Measurements from ENCODE around the gene ZNF784. TPM values are rescaled to one million over a fixed set of nuclear protein-coding genes. Genes with fewer than 3 reads are reported as not detected.

Gene ZNF784
- total and polyA plus RNA-seq, 7 experiments from 2014 or later, result 0.65 to 17.1 (median 8.3) TPM

- no peak for ATAC-seq
- Histone ChIP-seq H3K27me3 (ENCODE audit: control insufficient read depth in 2 of 2, insufficient read depth in 2 of 2, low read length in 2 of 2) (no peaks in the 10 kb centered on the region), H3K27ac (ENCODE audit: low read depth, low read length) (no peak overlapping the region), H3K4me1 (ENCODE audit: control insufficient read depth in 2 of 2, insufficient read depth in 2 of 2, low read length in 2 of 2) (peaks cover 7 to 13% of the 10 kb centered on the region in 2 donors), H3K9me3 (ENCODE audit: control insufficient read depth in 2 of 3, low read length in 3 of 3) (no peaks in the 10 kb centered on the region), H3K4me3 (ENCODE audit: low read length) (no peak overlapping the region), H3K36me3 (ENCODE audit: control insufficient read depth in 2 of 3, insufficient read depth in 3 of 3, low read length in 3 of 3) (peaks cover 11 to 78% (median 35%) of the 10 kb centered on the region in 3 experiments)
- H3K27me3 Mint-ChIP-seq, result no peaks in the 10 kb centered on the region
- peak overlapping the region in 2 of 9 donors; percentile 45 to 59 for H3K27ac Mint-ChIP-seq
- ChIA-PET CTCF (interaction anchor here (1.1 to 1.3 kb wide), 4 partner anchors 13 to 64 kb away, joined by 3 to 7 read pairs (median 6); no protein-coding TSS in a partner anchor), POLR2A (interaction anchor here (1.0 to 1.1 kb wide), 3 partner anchors 13 to 31 kb away, joined by 3 to 6 read pairs (median 3); no protein-coding TSS in a partner anchor)
- no peaks in the 10 kb centered on the region for H3K9me3 Mint-ChIP-seq
- H3K4me3 Mint-ChIP-seq, result no peak overlapping the region
- intact Hi-C loops (cut with micrococcal nuclease), result loop anchor here in 1 of 2 donors (1.0 kb wide), 1 partner anchor 38 kb away; no protein-coding TSS in a partner anchor
- peaks cover 16 to 47% (median 32%) of the 10 kb centered on the region in 7 donors for H3K4me1 Mint-ChIP-seq
- DNase-seq, result no peak
- peaks cover 0 to 17% (median 5%) of the 10 kb centered on the region in 5 donors for H3K36me3 Mint-ChIP-seq
Measured at GRCh38 chr19:55670280-55671053, 46.1 kb upstream of the ZNF784 start.

DNA sequence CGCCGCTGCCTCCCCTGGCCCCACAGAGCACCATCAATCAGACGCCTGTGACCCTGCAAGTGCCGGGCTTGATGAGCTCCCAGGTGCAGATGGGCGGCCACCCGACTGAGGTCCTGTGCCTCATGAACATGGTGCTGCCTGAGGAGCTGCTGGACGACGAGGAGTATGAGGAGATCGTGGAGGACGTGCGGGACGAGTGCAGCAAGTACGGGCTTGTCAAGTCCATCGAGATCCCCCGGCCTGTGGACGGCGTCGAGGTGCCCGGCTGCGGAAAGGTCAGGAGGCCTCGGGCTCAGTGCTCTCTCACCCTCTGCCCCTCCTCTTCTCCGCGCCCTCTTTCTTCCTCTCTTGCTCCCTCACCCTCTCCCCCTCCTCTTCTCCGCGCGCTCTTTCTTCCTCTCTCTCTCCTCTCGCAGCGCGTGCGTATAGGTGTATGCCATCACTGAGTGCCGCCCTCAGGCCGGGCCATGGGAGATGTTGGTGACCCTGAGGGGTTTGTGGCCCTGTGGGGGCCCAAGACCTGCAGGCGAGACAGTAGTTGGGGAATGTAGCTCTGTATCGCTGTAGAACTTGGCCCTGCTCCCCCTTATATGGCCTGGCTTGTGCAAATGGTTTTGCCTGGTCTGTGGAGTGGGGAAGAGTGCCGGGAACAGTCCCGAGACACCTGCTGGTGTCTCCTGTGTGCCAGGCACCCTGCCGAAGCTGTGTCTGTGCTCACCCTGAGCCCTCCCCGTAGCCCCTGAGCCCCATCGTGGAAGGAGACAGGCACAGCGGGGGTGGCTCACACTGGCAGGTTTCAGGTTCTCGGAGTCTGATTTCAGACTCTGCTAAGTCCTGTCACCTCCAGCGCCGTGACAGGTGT lies 45.3 kb upstream of the ZNF784 start:
- ATAC-seq (no peak), DNase-seq (no peak)
- Histone ChIP-seq H3K4me1 (ENCODE audit: control insufficient read depth in 2 of 2, insufficient read depth in 2 of 2, low read length in 2 of 2) (peaks cover 7 to 13% of the 10 kb centered on the region in 2 donors), H3K9me3 (ENCODE audit: control insufficient read depth in 2 of 3, low read length in 3 of 3) (no peaks in the 10 kb centered on the region), H3K36me3 (ENCODE audit: control insufficient read depth in 2 of 3, insufficient read depth in 3 of 3, low read length in 3 of 3) (peaks cover 11 to 84% (median 35%) of the 10 kb centered on the region in 3 experiments), H3K27me3 (ENCODE audit: control insufficient read depth in 2 of 2, insufficient read depth in 2 of 2, low read length in 2 of 2) (no peaks in the 10 kb centered on the region), H3K4me3 (ENCODE audit: low read length) (no peak overlapping the region), H3K27ac (ENCODE audit: low read depth, low read length) (no peak overlapping the region)
- intact Hi-C loops (cut with micrococcal nuclease), result no loop called here
- ChIA-PET POLR2A (no interaction called here), CTCF (no interaction called here)
- no peaks in the 10 kb centered on the region for H3K9me3 Mint-ChIP-seq
- H3K36me3 Mint-ChIP-seq, result peaks cover 0 to 20% (median 5%) of the 10 kb centered on the region in 5 donors
- H3K4me1 Mint-ChIP-seq, result peaks cover 16 to 44% (median 30%) of the 10 kb centered on the region in 7 donors
- H3K27ac Mint-ChIP-seq, result peak overlapping the region in 1 of 9 donors; percentile 38
- no peaks in the 10 kb centered on the region for H3K27me3 Mint-ChIP-seq
- H3K4me3 Mint-ChIP-seq, result no peak overlapping the region

DNA sequence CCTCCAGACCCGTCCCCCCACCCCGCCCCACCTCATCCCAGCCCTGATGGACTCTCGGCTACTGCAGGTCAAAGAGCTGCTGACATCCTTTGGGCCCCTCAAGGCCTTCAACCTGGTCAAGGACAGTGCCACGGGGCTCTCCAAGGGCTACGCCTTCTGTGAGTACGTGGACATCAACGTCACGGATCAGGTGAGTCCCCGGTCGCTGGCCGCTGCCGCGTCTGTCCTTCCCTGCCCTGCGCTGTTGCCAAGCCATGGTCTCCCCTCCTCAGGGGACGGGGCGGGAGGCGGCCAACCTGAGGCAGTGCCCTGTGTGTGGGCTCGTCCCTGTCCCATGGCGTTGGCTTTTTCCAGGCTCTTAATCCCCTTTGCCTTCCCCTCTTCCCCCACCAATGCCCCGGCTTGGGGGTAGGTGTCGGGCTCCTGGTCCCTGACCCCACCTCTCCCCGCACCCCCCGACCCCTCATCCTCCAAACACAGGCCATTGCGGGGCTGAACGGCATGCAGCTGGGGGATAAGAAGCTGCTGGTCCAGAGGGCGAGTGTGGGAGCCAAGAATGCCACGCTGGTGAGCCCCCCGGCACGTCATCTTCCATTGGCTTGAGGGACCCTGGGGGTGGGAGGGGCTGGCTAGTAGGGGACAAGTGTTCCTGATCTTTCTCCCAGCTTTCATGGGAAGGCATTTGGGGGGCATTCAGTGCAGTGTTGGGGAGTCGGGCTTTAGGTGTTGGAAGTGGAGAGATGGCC lies 44.4 kb upstream of the ZNF784 start:
- intact Hi-C loops (cut with micrococcal nuclease), result no loop called here

GRCh38 chr19:55667958-55668357 lies 43.6 kb upstream of the ZNF784 start:
- Mint-ChIP-seq H3K4me1 (peaks cover 15 to 55% (median 30%) of the 10 kb centered on the region in 7 donors), H3K9me3 (no peaks in the 10 kb centered on the region), H3K27me3 (no peaks in the 10 kb centered on the region), H3K27ac (peak overlapping the region in 1 of 9 donors; percentile 25), H3K36me3 (peaks cover 3 to 26% (median 9%) of the 10 kb centered on the region in 5 donors), H3K4me3 (no peak overlapping the region)
- DNase-seq (no peak), ATAC-seq (no peak)
- H3K36me3 ChIP-seq (ENCODE audit: control insufficient read depth in 2 of 3, insufficient read depth in 3 of 3, low read length in 3 of 3), result peaks cover 25 to 91% (median 50%) of the 10 kb centered on the region in 3 experiments
- ChIA-PET CTCF (interaction anchor here (0.7 kb wide), 1 partner anchor 501 kb away, joined by 3 read pairs; no protein-coding TSS in a partner anchor), POLR2A (interaction anchor here (1.0 to 1.3 kb wide), 2 partner anchors 12 to 14 kb away, joined by 4 to 5 read pairs; partner anchors contain the start of gene U2AF2)
- peaks cover 4 to 10% of the 10 kb centered on the region in 2 donors for H3K4me1 ChIP-seq (ENCODE audit: control insufficient read depth in 2 of 2, insufficient read depth in 2 of 2, low read length in 2 of 2)
- H3K27me3 ChIP-seq (ENCODE audit: control insufficient read depth in 2 of 2, insufficient read depth in 2 of 2, low read length in 2 of 2), result no peaks in the 10 kb centered on the region
- intact Hi-C loops (cut with micrococcal nuclease), result no loop called here
- H3K4me3 ChIP-seq (ENCODE audit: low read length), result no peak overlapping the region
- no peak overlapping the region for H3K27ac ChIP-seq (ENCODE audit: low read depth, low read length)
- no peaks in the 10 kb centered on the region for H3K9me3 ChIP-seq (ENCODE audit: control insufficient read depth in 2 of 3, low read length in 3 of 3)

More for the DNA sequence above, 44.4 kb upstream of the ZNF784 start:
- H3K27me3 Mint-ChIP-seq, result no peaks in the 10 kb centered on the region
- ChIA-PET CTCF (no interaction called here), POLR2A (interaction anchor here (1.3 kb wide), 1 partner anchor 13 kb away, joined by 5 read pairs; no protein-coding TSS in a partner anchor)
- Histone ChIP-seq H3K36me3 (ENCODE audit: control insufficient read depth in 2 of 3, insufficient read depth in 3 of 3, low read length in 3 of 3) (peaks cover 17 to 89% (median 42%) of the 10 kb centered on the region in 3 experiments), H3K9me3 (ENCODE audit: control insufficient read depth in 2 of 3, low read length in 3 of 3) (no peaks in the 10 kb centered on the region), H3K27ac (ENCODE audit: low read depth, low read length) (no peak overlapping the region), H3K4me1 (ENCODE audit: control insufficient read depth in 2 of 2, insufficient read depth in 2 of 2, low read length in 2 of 2) (peaks cover 4 to 10% of the 10 kb centered on the region in 2 donors), H3K27me3 (ENCODE audit: control insufficient read depth in 2 of 2, insufficient read depth in 2 of 2, low read length in 2 of 2) (no peaks in the 10 kb centered on the region), H3K4me3 (ENCODE audit: low read length) (no peak overlapping the region)
- ATAC-seq, result no peak
- H3K9me3 Mint-ChIP-seq, result no peaks in the 10 kb centered on the region
- H3K4me3 Mint-ChIP-seq, result no peak overlapping the region
- DNase-seq, result no peak
- H3K4me1 Mint-ChIP-seq, result peaks cover 16 to 46% (median 31%) of the 10 kb centered on the region in 7 donors
- peaks cover 0 to 19% (median 5%) of the 10 kb centered on the region in 5 donors for H3K36me3 Mint-ChIP-seq
- H3K27ac Mint-ChIP-seq, result peak overlapping the region in 1 of 9 donors; percentile 38

DNA sequence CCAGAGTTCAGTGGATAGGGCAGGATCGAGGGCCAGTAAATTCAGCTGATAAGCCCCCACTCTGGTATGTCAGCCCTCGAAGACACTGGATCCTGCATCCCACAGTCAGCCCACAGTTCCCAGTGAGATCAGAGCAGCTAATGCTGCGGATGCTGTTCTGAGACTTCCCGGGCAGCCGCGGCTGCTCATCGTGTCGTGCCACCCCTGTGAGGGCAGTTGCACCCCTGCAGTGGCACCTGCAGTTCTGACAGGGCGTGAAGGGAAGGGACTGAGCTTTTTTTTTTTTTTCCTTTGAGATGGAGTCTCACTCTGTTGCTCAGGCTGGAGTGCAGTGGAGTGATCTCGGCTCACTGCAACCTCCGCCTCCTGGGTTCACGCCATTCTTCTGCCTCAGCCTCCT lies 43.1 kb upstream of the ZNF784 start:
- Mint-ChIP-seq H3K4me3 (no peak overlapping the region), H3K27ac (peak overlapping the region in 1 of 9 donors; percentile 38), H3K4me1 (peaks cover 14 to 59% (median 35%) of the 10 kb centered on the region in 7 donors), H3K27me3 (no peaks in the 10 kb centered on the region), H3K9me3 (no peaks in the 10 kb centered on the region), H3K36me3 (peaks cover 7 to 31% (median 13%) of the 10 kb centered on the region in 5 donors)
- CTCF ChIA-PET, result interaction anchor here (0.7 kb wide), 1 partner anchor 500 kb away, joined by 3 read pairs; no protein-coding TSS in a partner anchor
- no peak for ATAC-seq
- Histone ChIP-seq H3K9me3 (ENCODE audit: control insufficient read depth in 2 of 3, low read length in 3 of 3) (no peaks in the 10 kb centered on the region), H3K36me3 (ENCODE audit: control insufficient read depth in 2 of 3, insufficient read depth in 3 of 3, low read length in 3 of 3) (peaks cover 30 to 94% (median 54%) of the 10 kb centered on the region in 3 experiments), H3K27ac (ENCODE audit: low read depth, low read length) (no peak overlapping the region), H3K27me3 (ENCODE audit: control insufficient read depth in 2 of 2, insufficient read depth in 2 of 2, low read length in 2 of 2) (no peaks in the 10 kb centered on the region), H3K4me1 (ENCODE audit: control insufficient read depth in 2 of 2, insufficient read depth in 2 of 2, low read length in 2 of 2) (peaks cover 4 to 10% of the 10 kb centered on the region in 2 donors), H3K4me3 (ENCODE audit: low read length) (no peak overlapping the region)
- POLR2A ChIA-PET, result interaction anchor here (1.0 to 1.3 kb wide), 2 partner anchors 11 to 13 kb away, joined by 4 to 5 read pairs; partner anchors contain the start of gene U2AF2
- no peak for DNase-seq
- intact Hi-C loops (cut with micrococcal nuclease), result no loop called here

Data from naive thymus-derived CD4-positive, alpha-beta T cell (primary cell).